NT2/D1 (cell line): Measurements from ENCODE around the gene NUDT7.

Source experiments
- DNase-seq: peaks from one replicate; pipeline ENCODE4 v3.0.0-alpha.2; 2011; ENCODE audit warnings: low read depth, low spot score
- H3K27me3 ChIP-seq: 2 replicates; pipeline ENCODE4 v1.6.0; 2011; ENCODE audit warnings: mild to moderate bottlenecking; ENCODE audit not compliant: insufficient read length, insufficient read depth
- H3K36me3 ChIP-seq: 2 replicates; pipeline ENCODE4 v1.6.1; 2011; ENCODE audit warnings: mild to moderate bottlenecking, low read length, mixed read lengths; ENCODE audit not compliant: insufficient read depth, insufficient read length
- H3K4me1 ChIP-seq: 2 replicates; pipeline ENCODE4 v1.5.1; 2011; ENCODE audit not compliant: insufficient read depth, insufficient read length
- H3K4me3 ChIP-seq: 2 replicates; pipeline ENCODE4 v1.5.1; 2011; ENCODE audit warnings: low read depth; ENCODE audit not compliant: insufficient read length
- H3K9ac ChIP-seq: 2 replicates; pipeline ENCODE4 v1.6.0; 2011; ENCODE audit warnings: low read depth; ENCODE audit not compliant: insufficient read length
- H3K9me3 ChIP-seq: 2 replicates; pipeline ENCODE4 v1.5.1; 2011; ENCODE audit warnings: mild to moderate bottlenecking, low read length; ENCODE audit not compliant: insufficient read depth
- SUZ12 ChIP-seq: IDR thresholded peaks from 2 replicates; pipeline ENCODE4 v1.6.1; 2011; ENCODE audit not compliant: insufficient read length, insufficient read depth; ENCODE audit errors: extremely low read depth
- YY1 ChIP-seq: IDR thresholded peaks from 2 replicates; pipeline ENCODE4 v1.6.1; 2011; ENCODE audit not compliant: insufficient read length, insufficient read depth
- ZNF274 ChIP-seq: IDR thresholded peaks from 2 replicates; pipeline ENCODE4 v1.6.1; 2011; ENCODE audit warnings: mild to moderate bottlenecking, low read depth, low read length

NUDT7 gene

GRCh38 chr16:77682586-77682985 is 39.7 kb upstream of the NUDT7 start:
- TF ChIP-seq YY1 (no peak), ZNF274 (no peak), SUZ12 (no peak)
- no peak for DNase-seq
- Histone ChIP-seq H3K36me3 (no peaks in the 10 kb centered on the region), H3K27me3 (no peaks in the 10 kb centered on the region), H3K9me3 (peaks cover 6% of the 10 kb centered on the region; the same call in 1 of the 2 replicates), H3K4me3 (no peak overlapping the region), H3K4me1 (no peaks in the 10 kb centered on the region), H3K9ac (no peak overlapping the region)

GRCh38 chr16:77683397-77684180 is 38.7 kb upstream of the NUDT7 start:
- no peak for DNase-seq
- H3K9ac ChIP-seq = no peak overlapping the region
- no peaks in the 10 kb centered on the region; the same call in 1 of the 2 replicates for H3K9me3 ChIP-seq
- no peak for TF ChIP-seq SUZ12
- TF ChIP-seq ZNF274 = no peak
- TF ChIP-seq YY1 = no peak
- H3K36me3 ChIP-seq = no peaks in the 10 kb centered on the region
- H3K27me3 ChIP-seq = no peaks in the 10 kb centered on the region
- H3K4me1 ChIP-seq = no peaks in the 10 kb centered on the region
- H3K4me3 ChIP-seq = no peak overlapping the region

- no peaks in the 10 kb centered on the region for H3K9me3 ChIP-seq
- no peak overlapping the region for H3K4me3 ChIP-seq
- H3K4me1 ChIP-seq = no peaks in the 10 kb centered on the region
- TF ChIP-seq ZNF274 (no peak), SUZ12 (no peak), YY1 (no peak)
- H3K27me3 ChIP-seq = no peaks in the 10 kb centered on the region
- DNase-seq = no peak
- no peaks in the 10 kb centered on the region for H3K36me3 ChIP-seq
- no peak overlapping the region for H3K9ac ChIP-seq
These were observed 38.2 kb upstream of the NUDT7 start for GRCh38 chr16:77684181-77684526.

DNA sequence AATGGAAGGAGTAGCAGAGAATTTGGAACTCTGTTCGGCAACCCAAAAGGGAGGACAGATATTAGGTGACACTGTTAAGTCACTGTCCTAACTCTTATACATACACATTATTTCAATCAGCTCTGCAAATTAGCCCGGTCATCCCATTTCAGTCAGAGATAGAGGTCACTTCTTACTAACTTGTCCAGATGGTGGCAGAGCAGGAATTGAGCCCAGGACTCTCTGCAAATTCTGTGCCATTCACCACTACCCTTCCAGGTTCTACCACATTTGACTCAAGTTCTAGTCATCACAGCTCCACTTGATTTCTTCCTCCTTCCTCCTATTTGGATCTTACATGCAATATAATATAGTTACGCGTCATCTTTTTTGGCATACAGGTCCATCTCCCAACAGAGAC is 35.9 kb upstream of the NUDT7 start:
- Histone ChIP-seq H3K4me1 (no peaks in the 10 kb centered on the region), H3K4me3 (no peak overlapping the region)
- no peak for DNase-seq

DNA sequence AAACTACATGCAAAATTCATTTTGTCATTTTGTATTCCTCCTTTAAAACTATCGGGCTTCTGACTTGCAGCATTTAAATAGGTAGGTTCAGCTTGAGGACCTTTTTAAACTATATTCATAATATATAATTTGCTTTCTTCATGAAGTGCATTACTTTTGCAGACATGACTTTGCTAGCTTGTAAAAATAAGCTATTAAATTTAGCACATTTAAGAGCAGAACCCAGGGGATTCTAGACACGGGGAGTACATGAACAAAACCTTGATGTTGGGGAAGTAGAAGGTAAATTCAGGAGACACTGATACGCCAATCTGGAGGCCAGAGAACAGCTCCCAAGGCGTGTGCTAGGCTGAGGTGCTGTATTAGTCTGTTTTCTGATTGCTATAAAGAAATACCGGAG is 32.3 kb upstream of the NUDT7 start:
- Histone ChIP-seq H3K9ac (no peak overlapping the region), H3K4me3 (no peak overlapping the region), H3K9me3 (no peaks in the 10 kb centered on the region), H3K36me3 (no peaks in the 10 kb centered on the region), H3K27me3 (no peaks in the 10 kb centered on the region), H3K4me1 (no peaks in the 10 kb centered on the region)
- no peak for DNase-seq
- TF ChIP-seq YY1 (no peak), ZNF274 (no peak)

More for the DNA sequence above, 35.9 kb upstream of the NUDT7 start:
- Histone ChIP-seq H3K36me3 (no peaks in the 10 kb centered on the region), H3K9me3 (no peaks in the 10 kb centered on the region), H3K27me3 (no peaks in the 10 kb centered on the region), H3K9ac (no peak overlapping the region)
- no peak for TF ChIP-seq SUZ12
- TF ChIP-seq ZNF274 = no peak
- TF ChIP-seq YY1 = no peak

DNA sequence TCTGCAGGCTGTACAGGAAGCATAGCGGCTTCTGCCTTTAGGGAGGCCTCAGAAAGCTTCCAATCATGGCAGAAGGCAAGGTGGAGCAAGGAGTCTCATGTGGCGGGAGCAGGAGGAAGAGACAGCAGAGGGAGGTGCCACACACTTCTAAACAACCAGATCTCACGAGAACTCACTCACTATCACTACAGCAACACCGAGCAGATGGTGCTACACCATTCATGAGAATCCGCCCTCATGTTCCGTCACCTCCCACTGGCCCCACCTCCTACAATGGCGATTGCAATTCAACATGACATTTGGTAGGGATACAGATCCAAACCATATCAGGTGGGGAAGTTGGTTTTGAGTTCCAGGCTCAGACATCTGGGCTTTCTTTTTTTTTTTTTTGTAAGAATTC is 31.9 kb upstream of the NUDT7 start:
- no peaks in the 10 kb centered on the region for H3K27me3 ChIP-seq
- DNase-seq = no peak
- TF ChIP-seq SUZ12 = no peak
- TF ChIP-seq ZNF274 = no peak
- no peak for TF ChIP-seq YY1
- H3K9ac ChIP-seq = no peak overlapping the region
- H3K9me3 ChIP-seq = no peaks in the 10 kb centered on the region
- H3K4me3 ChIP-seq = no peak overlapping the region
- no peaks in the 10 kb centered on the region for H3K36me3 ChIP-seq
- no peaks in the 10 kb centered on the region for H3K4me1 ChIP-seq

- TF ChIP-seq YY1 = no peak
- TF ChIP-seq SUZ12 = no peak
- TF ChIP-seq ZNF274 = no peak
- H3K4me3 ChIP-seq = no peak overlapping the region
- H3K9ac ChIP-seq = no peak overlapping the region
- H3K27me3 ChIP-seq = no peaks in the 10 kb centered on the region
- no peaks in the 10 kb centered on the region for H3K4me1 ChIP-seq
- no peak for DNase-seq
- H3K9me3 ChIP-seq = no peaks in the 10 kb centered on the region
- no peaks in the 10 kb centered on the region for H3K36me3 ChIP-seq
These were observed 29.7 kb upstream of the NUDT7 start for GRCh38 chr16:77692612-77693011.

DNA sequence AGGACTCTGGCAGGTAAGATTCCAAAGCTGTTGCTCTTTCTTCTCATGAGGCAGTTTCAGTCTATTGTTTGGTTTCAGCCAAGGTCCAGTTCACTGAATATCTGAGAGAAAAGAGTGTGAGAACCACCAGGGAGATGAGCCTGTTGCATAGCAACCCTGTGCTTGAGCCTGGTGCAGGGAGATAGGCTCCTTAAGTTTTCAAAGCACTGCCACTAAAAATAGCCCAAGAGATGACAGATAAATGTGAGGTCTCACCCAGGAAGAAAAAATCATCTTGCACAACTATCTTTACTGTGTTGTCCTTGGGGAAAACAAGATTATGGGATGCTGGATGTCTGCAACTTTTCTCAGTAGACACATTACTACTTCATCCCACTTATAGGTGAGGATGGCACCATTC is 26.2 kb upstream of the NUDT7 start:
- Histone ChIP-seq H3K27me3 (no peaks in the 10 kb centered on the region), H3K9me3 (no peaks in the 10 kb centered on the region), H3K4me3 (no peak overlapping the region), H3K4me1 (no peaks in the 10 kb centered on the region), H3K9ac (no peak overlapping the region), H3K36me3 (no peaks in the 10 kb centered on the region)
- no peak for DNase-seq
- TF ChIP-seq ZNF274 (no peak), YY1 (no peak), SUZ12 (no peak)
